Liver (tissue), 9 donors: ENCODE measurements around the gene ACACA. TPM values are rescaled to one million over a fixed set of nuclear protein-coding genes. Genes with fewer than 3 reads are reported as not detected.

Experiments used
- DNase-seq: peaks from one replicate; pipeline ENCODE4 v3.0.0-alpha.2; 2017; ENCODE audit warnings: low spot score
- H3K27ac ChIP-seq, 2 donors: one replicate each; pipeline ENCODE4 v1.7.0; 2013; ENCODE audit warnings: inconsistent platforms in 2 of 2, low read length in 2 of 2, control low read depth in 1 of 2, low read depth in 1 of 2, mild to moderate bottlenecking in 1 of 2
- H3K27me3 ChIP-seq, 4 donors: one replicate each; pipeline versions ENCODE4 v1.6.1 to v1.7.0; 2013; ENCODE audit warnings: low read length in 3 of 4, inconsistent platforms in 1 of 4, mild to moderate bottlenecking in 1 of 4, moderate library complexity in 1 of 4; ENCODE audit not compliant: control insufficient read depth in 4 of 4, insufficient read depth in 4 of 4
- H3K36me3 ChIP-seq, 4 donors: one replicate each; pipeline versions ENCODE4 v1.6.1 to v1.7.0; 2013; ENCODE audit warnings: low read length in 3 of 4, mild to moderate bottlenecking in 3 of 4, low read depth in 1 of 4, moderate library complexity in 1 of 4; ENCODE audit not compliant: control insufficient read depth in 4 of 4, insufficient read depth in 3 of 4
- H3K4me1 ChIP-seq, 4 donors: one replicate each; pipeline versions ENCODE4 v1.6.1 to v1.7.0; 2013; ENCODE audit warnings: low read length in 3 of 4, mild to moderate bottlenecking in 3 of 4, moderate library complexity in 1 of 4; ENCODE audit not compliant: control insufficient read depth in 4 of 4, insufficient read depth in 4 of 4
- H3K4me3 ChIP-seq, 3 donors: one replicate each; pipeline versions ENCODE4 v1.6.1 to v1.7.0; 2013; ENCODE audit warnings: low read length in 3 of 3, control low read depth in 1 of 3, low read depth in 1 of 3, mild to moderate bottlenecking in 1 of 3
- H3K9ac ChIP-seq, 2 donors: one replicate each; pipeline ENCODE4 v1.7.0; 2013; ENCODE audit warnings: low read length in 2 of 2, mild to moderate bottlenecking in 2 of 2, moderate library complexity in 2 of 2, control low read depth in 1 of 2, low read depth in 1 of 2
- H3K9me3 ChIP-seq, 4 donors: one replicate each; pipeline versions ENCODE4 v1.6.1 to v1.7.0; 2013; ENCODE audit warnings: low read length in 3 of 4; ENCODE audit not compliant: control insufficient read depth in 4 of 4
- EGR1 ChIP-seq, 2 donors: IDR thresholded peaks; 2 replicates each; pipeline ENCODE4 v1.6.1; 2016 to 2018; ENCODE audit warnings: antibody characterized with exemption in 2 of 2, low read depth in 2 of 2
- FOXA1 ChIP-seq: IDR thresholded peaks from 2 replicates; pipeline ENCODE4 v1.6.1; 2016; ENCODE audit warnings: antibody characterized with exemption
- FOXA2 ChIP-seq: IDR thresholded peaks from 2 replicates; pipeline ENCODE4 v1.6.1; 2016; ENCODE audit warnings: antibody characterized with exemption
- GABPA ChIP-seq, 2 donors: IDR thresholded peaks in 1 of 2; conservative IDR thresholded peaks in 1 of 2; 2 replicates each; pipeline ENCODE4 v1.6.1; 2016; ENCODE audit warnings: antibody characterized with exemption in 2 of 2, mild to moderate bottlenecking in 1 of 2, moderate library complexity in 1 of 2
- HNF4A ChIP-seq, 2 donors: conservative IDR thresholded peaks; 2 replicates each; pipeline ENCODE4 v1.6.1; 2016; ENCODE audit warnings: antibody characterized with exemption in 2 of 2, mild to moderate bottlenecking in 2 of 2
- HNF4G ChIP-seq: IDR thresholded peaks from 2 replicates; pipeline ENCODE4 v1.6.1; 2016; ENCODE audit warnings: antibody characterized with exemption
- JUND ChIP-seq, 2 donors: IDR thresholded peaks; 2 replicates each; pipeline ENCODE4 v1.6.1; 2016; ENCODE audit warnings: antibody characterized with exemption in 2 of 2
- NR2F2 ChIP-seq: IDR thresholded peaks from 2 replicates; pipeline ENCODE4 v1.6.1; 2016; ENCODE audit warnings: antibody characterized with exemption
- RAD21 ChIP-seq, 2 donors: IDR thresholded peaks; 2 replicates each; pipeline ENCODE4 v1.6.1; 2016; ENCODE audit warnings: antibody characterized with exemption in 2 of 2, mild to moderate bottlenecking in 2 of 2
- RXRA ChIP-seq, 2 donors: IDR thresholded peaks; 2 replicates each; pipeline ENCODE4 v1.6.1; 2017 to 2018; ENCODE audit warnings: antibody characterized with exemption in 2 of 2, mild to moderate bottlenecking in 1 of 2
- SP1 ChIP-seq: IDR thresholded peaks from 2 replicates; pipeline ENCODE4 v1.6.1; 2018; ENCODE audit warnings: antibody characterized with exemption, mild to moderate bottlenecking
- TAF1 ChIP-seq: conservative IDR thresholded peaks from 2 replicates; pipeline ENCODE4 v1.6.1; 2016; ENCODE audit warnings: antibody characterized with exemption, mild to moderate bottlenecking
- YY1 ChIP-seq: IDR thresholded peaks from 2 replicates; pipeline ENCODE4 v1.6.1; 2016; ENCODE audit warnings: antibody characterized with exemption, mild to moderate bottlenecking
- WGBS: extraction: QIAGEN DNeasy Blood & Tissue Kit; methylation state at CpG from one replicate; pipeline ENCODE4 v1.1.7; 2013; 5-methylcytosine and 5-hydroxymethylcytosine counted together
- polyA plus RNA-seq, 2 donors: library from polyadenylated mRNA; stranded (reverse) in 1 of 2; unstranded in 1 of 2; fragments of 200-250 nt in 1 of 2; fragments of >200 nt in 1 of 2; fragmentation: Nextera tagmentation in 1 of 2; extraction: Ambion mirVana in 1 of 2; gene quantifications; one replicate each; pipeline versions ENCODE4 v1.2.1 to v1.2.3, GENCODE V29; 2013 to 2015
- total RNA-seq, 2 donors: library from RNA; depleted of rRNA; stranded (reverse); fragments of >200 nt; gene quantifications; one replicate each; pipeline ENCODE4 v1.2.3, GENCODE V29; 2014
- TF ChIP-seq, protein P1 (sequence below): IDR thresholded peaks from 2 replicates; pipeline ENCODE4 v1.6.1; 2016; ENCODE audit warnings: antibody characterized with exemption, mild to moderate bottlenecking
- TF ChIP-seq, protein P2 (sequence below): fragments of 150-350 bp; IDR thresholded peaks from 2 replicates; pipeline ENCODE4 v1.5.1; 2017; ENCODE audit warnings: improper control_type of control experiment, low read depth, low read length; ENCODE audit not compliant: missing input control
- TF ChIP-seq, protein P3 (sequence below): IDR thresholded peaks from 2 replicates; pipeline ENCODE4 v1.6.1; 2016; ENCODE audit warnings: antibody characterized with exemption
- TF ChIP-seq, protein P4 (sequence below): IDR thresholded peaks from 2 replicates; pipeline ENCODE4 v1.6.1; 2016; ENCODE audit warnings: antibody characterized with exemption
- TF ChIP-seq, protein P5 (sequence below): IDR thresholded peaks from 2 replicates; pipeline ENCODE4 v1.6.1; 2016; ENCODE audit warnings: antibody characterized with exemption
- donor health status: healthy.
- donor health status: healthy.
- donor health status: healthy.
- donor health status: healthy.
- donor health status: healthy.

The ACACA gene
- total and polyA plus RNA-seq, 4 donors: 14.8 to 49.5 (median 31.2) TPM

DNA sequence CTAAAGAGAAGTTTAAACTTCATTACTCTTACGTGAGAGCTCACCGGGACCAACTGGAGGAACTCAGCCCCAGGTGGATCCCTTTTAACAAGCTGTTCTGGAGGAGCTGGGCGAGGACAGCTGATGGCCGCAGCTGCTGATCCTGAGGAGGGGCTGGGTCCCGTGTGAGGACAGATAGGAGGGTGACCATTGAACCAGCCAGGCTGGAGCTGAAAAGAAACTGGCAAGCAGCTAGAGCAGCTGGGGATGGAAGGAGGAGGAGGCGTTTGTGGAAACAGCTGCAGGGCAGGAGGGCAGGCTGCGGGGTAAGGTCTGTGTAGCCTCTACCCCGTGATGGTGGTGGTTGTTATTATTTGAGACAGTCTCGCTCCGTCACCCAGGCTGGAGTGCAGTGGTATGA is 338.4 kb downstream of the ACACA start:
- no peaks in the 10 kb centered on the region for H3K36me3 ChIP-seq
- TF ChIP-seq, protein P1, sequence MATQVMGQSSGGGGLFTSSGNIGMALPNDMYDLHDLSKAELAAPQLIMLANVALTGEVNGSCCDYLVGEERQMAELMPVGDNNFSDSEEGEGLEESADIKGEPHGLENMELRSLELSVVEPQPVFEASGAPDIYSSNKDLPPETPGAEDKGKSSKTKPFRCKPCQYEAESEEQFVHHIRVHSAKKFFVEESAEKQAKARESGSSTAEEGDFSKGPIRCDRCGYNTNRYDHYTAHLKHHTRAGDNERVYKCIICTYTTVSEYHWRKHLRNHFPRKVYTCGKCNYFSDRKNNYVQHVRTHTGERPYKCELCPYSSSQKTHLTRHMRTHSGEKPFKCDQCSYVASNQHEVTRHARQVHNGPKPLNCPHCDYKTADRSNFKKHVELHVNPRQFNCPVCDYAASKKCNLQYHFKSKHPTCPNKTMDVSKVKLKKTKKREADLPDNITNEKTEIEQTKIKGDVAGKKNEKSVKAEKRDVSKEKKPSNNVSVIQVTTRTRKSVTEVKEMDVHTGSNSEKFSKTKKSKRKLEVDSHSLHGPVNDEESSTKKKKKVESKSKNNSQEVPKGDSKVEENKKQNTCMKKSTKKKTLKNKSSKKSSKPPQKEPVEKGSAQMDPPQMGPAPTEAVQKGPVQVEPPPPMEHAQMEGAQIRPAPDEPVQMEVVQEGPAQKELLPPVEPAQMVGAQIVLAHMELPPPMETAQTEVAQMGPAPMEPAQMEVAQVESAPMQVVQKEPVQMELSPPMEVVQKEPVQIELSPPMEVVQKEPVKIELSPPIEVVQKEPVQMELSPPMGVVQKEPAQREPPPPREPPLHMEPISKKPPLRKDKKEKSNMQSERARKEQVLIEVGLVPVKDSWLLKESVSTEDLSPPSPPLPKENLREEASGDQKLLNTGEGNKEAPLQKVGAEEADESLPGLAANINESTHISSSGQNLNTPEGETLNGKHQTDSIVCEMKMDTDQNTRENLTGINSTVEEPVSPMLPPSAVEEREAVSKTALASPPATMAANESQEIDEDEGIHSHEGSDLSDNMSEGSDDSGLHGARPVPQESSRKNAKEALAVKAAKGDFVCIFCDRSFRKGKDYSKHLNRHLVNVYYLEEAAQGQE: no peak
- TF ChIP-seq FOXA2: no peak
- no peak for TF ChIP-seq GABPA (IDR thresholded peaks at IDR 0.05 in 1 of 2, conservative IDR thresholded peaks at IDR 0.05 in 1 of 2)
- TF ChIP-seq FOXA1: no peak
- TF ChIP-seq, protein P2, sequence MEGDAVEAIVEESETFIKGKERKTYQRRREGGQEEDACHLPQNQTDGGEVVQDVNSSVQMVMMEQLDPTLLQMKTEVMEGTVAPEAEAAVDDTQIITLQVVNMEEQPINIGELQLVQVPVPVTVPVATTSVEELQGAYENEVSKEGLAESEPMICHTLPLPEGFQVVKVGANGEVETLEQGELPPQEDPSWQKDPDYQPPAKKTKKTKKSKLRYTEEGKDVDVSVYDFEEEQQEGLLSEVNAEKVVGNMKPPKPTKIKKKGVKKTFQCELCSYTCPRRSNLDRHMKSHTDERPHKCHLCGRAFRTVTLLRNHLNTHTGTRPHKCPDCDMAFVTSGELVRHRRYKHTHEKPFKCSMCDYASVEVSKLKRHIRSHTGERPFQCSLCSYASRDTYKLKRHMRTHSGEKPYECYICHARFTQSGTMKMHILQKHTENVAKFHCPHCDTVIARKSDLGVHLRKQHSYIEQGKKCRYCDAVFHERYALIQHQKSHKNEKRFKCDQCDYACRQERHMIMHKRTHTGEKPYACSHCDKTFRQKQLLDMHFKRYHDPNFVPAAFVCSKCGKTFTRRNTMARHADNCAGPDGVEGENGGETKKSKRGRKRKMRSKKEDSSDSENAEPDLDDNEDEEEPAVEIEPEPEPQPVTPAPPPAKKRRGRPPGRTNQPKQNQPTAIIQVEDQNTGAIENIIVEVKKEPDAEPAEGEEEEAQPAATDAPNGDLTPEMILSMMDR: no peak
- no peak for TF ChIP-seq NR2F2
- no peak for TF ChIP-seq RAD21 (IDR thresholded peaks at IDR 0.05)
- TF ChIP-seq, protein P3, sequence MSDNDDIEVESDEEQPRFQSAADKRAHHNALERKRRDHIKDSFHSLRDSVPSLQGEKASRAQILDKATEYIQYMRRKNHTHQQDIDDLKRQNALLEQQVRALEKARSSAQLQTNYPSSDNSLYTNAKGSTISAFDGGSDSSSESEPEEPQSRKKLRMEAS: no peak
- no peak for TF ChIP-seq JUND (IDR thresholded peaks at IDR 0.05)
- no peak for TF ChIP-seq HNF4G
- no peak for TF ChIP-seq RXRA (IDR thresholded peaks at IDR 0.05)
- TF ChIP-seq EGR1 (IDR thresholded peaks at IDR 0.05; ENCODE audit: low read depth in 2 of 2): no peak
- no peak for TF ChIP-seq SP1
- no peak for TF ChIP-seq HNF4A (conservative IDR thresholded peaks at IDR 0.05)
- TF ChIP-seq, protein P4, sequence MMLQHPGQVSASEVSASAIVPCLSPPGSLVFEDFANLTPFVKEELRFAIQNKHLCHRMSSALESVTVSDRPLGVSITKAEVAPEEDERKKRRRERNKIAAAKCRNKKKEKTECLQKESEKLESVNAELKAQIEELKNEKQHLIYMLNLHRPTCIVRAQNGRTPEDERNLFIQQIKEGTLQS: no peak
- no peak for TF ChIP-seq YY1
- no peak for TF ChIP-seq TAF1
- TF ChIP-seq, protein P5, sequence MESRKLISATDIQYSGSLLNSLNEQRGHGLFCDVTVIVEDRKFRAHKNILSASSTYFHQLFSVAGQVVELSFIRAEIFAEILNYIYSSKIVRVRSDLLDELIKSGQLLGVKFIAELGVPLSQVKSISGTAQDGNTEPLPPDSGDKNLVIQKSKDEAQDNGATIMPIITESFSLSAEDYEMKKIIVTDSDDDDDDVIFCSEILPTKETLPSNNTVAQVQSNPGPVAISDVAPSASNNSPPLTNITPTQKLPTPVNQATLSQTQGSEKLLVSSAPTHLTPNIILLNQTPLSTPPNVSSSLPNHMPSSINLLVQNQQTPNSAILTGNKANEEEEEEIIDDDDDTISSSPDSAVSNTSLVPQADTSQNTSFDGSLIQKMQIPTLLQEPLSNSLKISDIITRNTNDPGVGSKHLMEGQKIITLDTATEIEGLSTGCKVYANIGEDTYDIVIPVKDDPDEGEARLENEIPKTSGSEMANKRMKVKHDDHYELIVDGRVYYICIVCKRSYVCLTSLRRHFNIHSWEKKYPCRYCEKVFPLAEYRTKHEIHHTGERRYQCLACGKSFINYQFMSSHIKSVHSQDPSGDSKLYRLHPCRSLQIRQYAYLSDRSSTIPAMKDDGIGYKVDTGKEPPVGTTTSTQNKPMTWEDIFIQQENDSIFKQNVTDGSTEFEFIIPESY: no peak
- no peak for DNase-seq
- peak overlapping the region; percentile 47 to 63 for H3K27ac ChIP-seq
- H3K9me3 ChIP-seq: no peaks in the 10 kb centered on the region
- no peaks in the 10 kb centered on the region for H3K27me3 ChIP-seq
- peak overlapping the region in 1 of 2 donors; percentile 47 for H3K9ac ChIP-seq
- peaks cover 0 to 14% (median 3%) of the 10 kb centered on the region in 4 donors for H3K4me1 ChIP-seq
- no peak overlapping the region for H3K4me3 ChIP-seq
- 67% methylated on average over 10 of the region's 10 CpGs for WGBS
